HepG2 (cell line): Measurements from ENCODE around the gene GAL3ST2. TPM values are rescaled to one million over a fixed set of nuclear protein-coding genes. Genes with fewer than 3 reads are reported as not detected.

ENCODE experiments used
- CREM ChIP-seq, 2 experiments: sonication (generic) in 1 of 2; formaldehyde crosslinking in 1 of 2; IDR thresholded peaks; 2 replicates each; pipeline versions ENCODE4 v1.4.0 to v1.6.1; 2016 to 2020; ENCODE audit warnings: antibody characterized with exemption in 1 of 2, mild to moderate bottlenecking in 1 of 2, missing genetic modification reagents in 1 of 2
- ELF3 ChIP-seq: IDR thresholded peaks from 2 replicates; pipeline ENCODE4 v1.6.1; 2016; ENCODE audit warnings: missing genetic modification reagents, missing compliant biosample characterization
- FOXO1 ChIP-seq: sonication (generic); formaldehyde crosslinking; IDR thresholded peaks from 2 replicates; pipeline ENCODE4 v1.4.0; 2020; ENCODE audit warnings: missing genetic modification reagents
- HCFC1 ChIP-seq: fragments of 150-350 bp; IDR thresholded peaks from 2 replicates; pipeline ENCODE4 v1.6.1; 2014; ENCODE audit warnings: low read depth, low read length
- HMG20B ChIP-seq: conservative IDR thresholded peaks from 2 replicates; pipeline ENCODE4 v1.6.1; 2016; ENCODE audit warnings: missing genetic modification reagents, missing compliant biosample characterization
- NFAT5 ChIP-seq: sonication (generic); formaldehyde crosslinking; IDR thresholded peaks from 2 replicates; pipeline ENCODE4 v1.4.0; 2020; ENCODE audit warnings: missing genetic modification reagents
- NR2F6 ChIP-seq, 2 experiments: IDR thresholded peaks; 2 replicates each; pipeline ENCODE4 v1.6.1; 2016; ENCODE audit warnings: antibody characterized with exemption in 1 of 2, mild to moderate bottlenecking in 1 of 2
- PAWR ChIP-seq: sonication (generic); formaldehyde crosslinking; IDR thresholded peaks from 2 replicates; pipeline ENCODE4 v1.4.0; 2020; ENCODE audit warnings: missing genetic modification reagents, mild to moderate bottlenecking, borderline replicate concordance
- PLSCR1 ChIP-seq: sonication (generic); formaldehyde crosslinking; IDR thresholded peaks from 2 replicates; pipeline ENCODE4 v1.5.0; 2020; ENCODE audit warnings: missing genetic modification reagents, mild to moderate bottlenecking, borderline replicate concordance
- POLR2AphosphoS2 ChIP-seq: IDR thresholded peaks from 2 replicates; pipeline ENCODE4 v1.6.1; 2011; ENCODE audit warnings: low read depth, low read length, improper control_type of control experiment
- RBM22 ChIP-seq: fragments of 200-400 bp; formaldehyde crosslinking; optimal IDR thresholded peaks from 2 replicates; pipeline ENCODE3; 2017; ENCODE audit warnings: mild to moderate bottlenecking, low read length, moderate library complexity
- SPEN ChIP-seq: sonication (generic); formaldehyde crosslinking; IDR thresholded peaks from 2 replicates; pipeline ENCODE4 v1.5.1; 2020; ENCODE audit warnings: low read depth, mild to moderate bottlenecking, missing genetic modification reagents
- ZFYVE20 ChIP-seq: sonication (generic); formaldehyde crosslinking; IDR thresholded peaks from 2 replicates; pipeline ENCODE4 v1.8.0; 2023; ENCODE audit warnings: low read depth, mild to moderate bottlenecking, moderate library complexity, missing genetic modification reagents, borderline replicate concordance
- ZMYM3 ChIP-seq: sonication (generic); formaldehyde crosslinking; IDR thresholded peaks from 2 replicates; pipeline ENCODE4 v1.5.1; 2020; ENCODE audit warnings: mild to moderate bottlenecking, missing genetic modification reagents
- ZNF451 ChIP-seq: sonication (generic); formaldehyde crosslinking; IDR thresholded peaks from 2 replicates; pipeline ENCODE4 v1.5.0; 2020; ENCODE audit warnings: mild to moderate bottlenecking, missing genetic modification reagents
- ZNF501 ChIP-seq: sonication (generic); formaldehyde crosslinking; IDR thresholded peaks from 2 replicates; pipeline ENCODE4 v1.5.1; 2020; ENCODE audit warnings: mild to moderate bottlenecking, moderate library complexity, missing genetic modification reagents
- ZNF687 ChIP-seq: sonication (generic); formaldehyde crosslinking; IDR thresholded peaks from 2 replicates; pipeline ENCODE4 v1.5.1; 2020; ENCODE audit warnings: mild to moderate bottlenecking, missing genetic modification reagents, moderate library complexity
- ZNF839 ChIP-seq: sonication (generic); formaldehyde crosslinking; IDR thresholded peaks from 2 replicates; pipeline ENCODE4 v1.4.0; 2020; ENCODE audit warnings: missing genetic modification reagents, mild to moderate bottlenecking, borderline replicate concordance
- ZSCAN25 ChIP-seq: sonication (generic); formaldehyde crosslinking; IDR thresholded peaks from 2 replicates; pipeline ENCODE4 v1.8.0; 2022; ENCODE audit warnings: mild to moderate bottlenecking, missing genetic modification reagents
- polyA plus RNA-seq, 8 experiments: library from polyadenylated mRNA; depleted of rRNA in 3 of 8; stranded (reverse) in 7 of 8; unstranded in 1 of 8; fragments of >200 nt; fragmentation: Illumina TruSeq in 4 of 8; extraction: Trizol in 4 of 8; gene quantifications; 2 replicates each; pipeline versions ENCODE4 v1.2.1 to v1.2.3, GENCODE V29; 2011 to 2016; ENCODE audit warnings: low read depth in 4 of 8, missing spikeins in 1 of 8, mixed read lengths in 1 of 8; ENCODE audit not compliant: insufficient read depth in 1 of 8
- total RNA-seq, 5 experiments: library from RNA; depleted of rRNA; stranded (reverse); fragments of >200 nt; fragmentation: Illumina TruSeq; extraction: Trizol; gene quantifications; 2 replicates each; pipeline ENCODE4 v1.2.3, GENCODE V29; 2016; ENCODE audit warnings: low read depth in 1 of 5

The GAL3ST2 gene
- total and polyA plus RNA-seq, 2 of the 13 experiments (the other 11 are each of a cell fraction or from before 2014, with no cell fraction given): 0.17 to 0.20 TPM

GRCh38 chr2:241817126-241817820, 40.7 kb downstream of the GAL3ST2 start (continued):
- TF ChIP-seq NFAT5 (CRISPR knock-in tag): no peak
- 0 out of 2 replicates have a peak, but pooled peaks have one; percentile 40 for TF ChIP-seq ZNF839 (CRISPR knock-in tag)
- peak; percentile 50; the same call in 1 of the 2 replicates for TF ChIP-seq ELF3 (CRISPR knock-in tag)
- TF ChIP-seq HMG20B (CRISPR knock-in tag): no peak
- TF ChIP-seq ZNF501: 0 out of 2 replicates have a peak, but pooled peaks have one; percentile 22
- no peak for TF ChIP-seq CREM (IDR thresholded peaks at IDR 0.05)
- no peak for TF ChIP-seq CREM (CRISPR knock-in tag; IDR thresholded peaks at IDR 0.05)
- TF ChIP-seq ZMYM3: peak; percentile 88
- TF ChIP-seq ZNF687 (CRISPR knock-in tag): peak; percentile 48; the same call in 1 of the 2 replicates
- peak; percentile 83 for TF ChIP-seq ZSCAN25 (CRISPR knock-in tag)
- no peak for TF ChIP-seq PAWR (CRISPR knock-in tag)
- no peak for TF ChIP-seq ZFYVE20 (CRISPR knock-in tag)
- no peak for TF ChIP-seq FOXO1 (CRISPR knock-in tag)
- no peak for TF ChIP-seq POLR2AphosphoS2
- no peak for TF ChIP-seq HCFC1
- TF ChIP-seq NR2F6 (IDR thresholded peaks at IDR 0.05): no peak; the same call in 1 of the 2 replicates
- TF ChIP-seq NR2F6 (CRISPR knock-in tag; IDR thresholded peaks at IDR 0.05): 0 out of 2 replicates have a peak, but pooled peaks have one; percentile 13
- 0 out of 2 replicates have a peak, but pooled peaks have one; percentile 20 for TF ChIP-seq SPEN (CRISPR knock-in tag)
- TF ChIP-seq PLSCR1 (CRISPR knock-in tag): no peak
- TF ChIP-seq RBM22: peak; percentile 40
- 0 out of 2 replicates have a peak, but pooled peaks have one; percentile 33 for TF ChIP-seq ZNF451 (CRISPR knock-in tag)
